NCI-H2196 treated with DMSO at 0.1 percent for 48 hours (cell line): ENCODE measurements around the gene CDK16.
A peak's percentile ranks its signal among the peaks of the same experiment; 100 is the strongest.

Experiments used
- DNase-seq: peaks from one replicate; lab custom pipeline; 2025; ENCODE audit not compliant: unreplicated experiment; lab: John Stamatoyannopoulos, UW

Gene CDK16

GRCh38 chrX:47226531-47227333 is 8.3 kb downstream of the CDK16 start:
- no peak for DNase-seq

GRCh38 chrX:47227334-47227583 is 8.8 kb downstream of the CDK16 start:
- DNase-seq = no peak

DNA sequence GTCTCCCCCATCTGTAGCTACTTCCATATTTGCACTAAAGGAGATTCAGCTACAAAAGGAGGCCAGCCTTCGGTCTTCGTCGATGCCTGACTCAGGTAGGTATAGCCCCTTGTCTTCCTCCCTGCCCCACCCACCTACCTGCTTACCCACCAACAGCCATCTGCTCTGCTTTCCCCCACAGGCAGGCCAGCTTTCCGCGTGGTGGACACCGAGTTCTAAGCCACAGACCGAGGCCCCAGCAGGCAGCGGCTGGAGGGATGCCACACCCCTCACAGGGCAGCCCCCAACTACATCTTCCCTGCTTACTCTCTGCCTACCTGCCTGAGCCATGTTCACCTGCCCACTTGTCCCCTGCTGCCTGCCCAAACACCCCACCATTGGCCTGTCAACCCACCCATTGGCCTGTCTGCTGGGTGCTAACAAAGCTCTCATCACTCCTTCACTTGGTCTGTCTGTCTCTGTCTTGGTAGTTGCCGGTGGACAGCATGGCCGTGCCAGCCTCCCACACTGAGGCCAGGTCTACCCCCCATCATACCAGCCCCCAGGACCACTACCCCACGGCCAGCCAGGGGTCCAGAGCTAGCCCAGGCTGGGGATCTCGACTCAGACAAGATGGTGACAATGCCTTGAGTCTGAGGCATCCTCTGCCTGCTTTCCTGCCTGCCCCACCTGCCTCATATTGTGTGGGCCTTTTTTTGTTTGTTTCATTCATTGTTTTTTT is 10.2 kb downstream of the CDK16 start:
- DNase-seq = no peak

DNA sequence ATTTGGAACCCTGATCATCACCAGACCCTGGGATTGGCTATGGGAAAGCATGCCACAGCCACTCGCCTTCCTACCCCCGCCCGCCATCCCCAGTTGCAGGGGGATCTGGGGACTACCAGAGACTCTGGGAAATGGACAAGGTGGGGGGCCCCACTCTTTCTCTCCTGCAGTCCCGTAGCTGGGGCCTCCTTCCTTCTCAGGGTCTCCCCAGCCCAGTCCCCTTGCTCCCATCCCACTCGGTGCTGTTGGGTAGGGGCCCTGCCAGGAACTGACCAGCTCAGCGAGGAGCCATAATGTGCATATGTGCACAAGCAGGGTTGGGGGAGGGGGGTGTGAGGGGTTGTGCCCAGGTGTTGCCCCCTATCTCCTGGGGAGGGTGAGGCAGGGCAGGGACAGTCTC is 10.9 kb downstream of the CDK16 start:
- no peak for DNase-seq

DNA sequence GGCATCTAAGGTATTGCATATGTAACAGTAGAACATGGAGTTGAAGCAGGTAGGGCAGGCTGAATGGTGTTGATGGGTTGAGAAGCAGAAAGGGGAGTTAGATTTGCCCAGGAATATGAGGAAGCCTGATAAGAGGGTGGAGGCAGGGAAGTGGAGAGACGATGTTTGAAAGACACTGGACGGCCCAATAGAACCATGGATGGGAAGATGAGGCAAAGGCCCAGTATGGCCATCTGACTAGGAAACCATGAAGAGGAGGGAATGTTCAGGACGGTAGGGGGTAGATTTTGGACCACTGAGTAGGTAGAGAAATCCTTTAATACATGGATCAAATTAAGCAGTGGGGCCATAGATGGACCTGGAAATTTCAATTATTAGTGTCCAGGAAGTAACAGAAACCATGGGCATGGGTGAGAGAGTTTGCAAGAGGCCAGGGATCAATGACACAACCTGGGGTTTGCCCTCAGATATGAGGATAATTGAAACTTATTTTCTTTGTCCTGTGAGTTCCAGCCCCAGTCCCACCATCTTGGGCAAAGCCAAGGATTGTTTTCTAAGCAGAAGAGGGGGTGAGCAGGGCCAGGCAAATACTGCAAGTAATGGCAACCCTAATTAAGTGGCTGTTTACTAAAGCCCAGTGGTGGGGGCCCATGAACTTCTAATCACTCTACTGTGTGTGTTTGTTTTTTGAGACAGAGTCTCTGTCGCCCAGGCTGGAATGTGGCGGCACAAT is 11.8 kb downstream of the CDK16 start:
- DNase-seq = no peak

GRCh38 chrX:47231167-47231566 is 12.7 kb downstream of the CDK16 start:
- DNase-seq = no peak

GRCh38 chrX:47232197-47232802 is 13.8 kb downstream of the CDK16 start:
- DNase-seq = no peak

DNA sequence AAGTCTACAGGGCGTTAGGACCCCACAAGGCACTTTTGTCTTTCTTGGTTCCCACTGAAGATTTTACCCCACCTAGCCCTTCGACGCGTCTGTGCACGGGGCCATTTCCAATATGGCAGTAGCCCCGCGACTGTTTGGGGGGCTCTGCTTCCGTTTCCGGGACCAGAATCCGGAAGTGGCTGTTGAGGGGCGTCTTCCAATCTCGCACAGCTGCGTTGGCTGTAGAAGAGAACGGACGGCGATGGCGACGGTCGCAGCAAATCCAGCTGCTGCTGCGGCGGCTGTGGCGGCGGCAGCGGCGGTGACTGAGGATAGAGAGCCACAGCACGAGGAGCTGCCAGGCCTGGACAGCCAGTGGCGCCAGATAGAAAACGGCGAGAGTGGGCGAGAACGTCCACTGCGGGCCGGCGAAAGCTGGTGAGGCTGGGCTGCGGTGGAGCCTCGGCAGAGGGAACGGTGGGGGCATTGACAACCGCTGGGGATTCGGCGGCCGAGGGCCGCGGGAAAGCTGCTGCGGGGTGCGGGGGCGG is 14.4 kb downstream of the CDK16 start, which contains the start of gene USP11:
Gene USP11, plus strand, starts transcription at position 207 of the 530 bp plus-strand sequence. Its CDS starts 35 bp downstream, at position 242.
- no peak for DNase-seq

DNA sequence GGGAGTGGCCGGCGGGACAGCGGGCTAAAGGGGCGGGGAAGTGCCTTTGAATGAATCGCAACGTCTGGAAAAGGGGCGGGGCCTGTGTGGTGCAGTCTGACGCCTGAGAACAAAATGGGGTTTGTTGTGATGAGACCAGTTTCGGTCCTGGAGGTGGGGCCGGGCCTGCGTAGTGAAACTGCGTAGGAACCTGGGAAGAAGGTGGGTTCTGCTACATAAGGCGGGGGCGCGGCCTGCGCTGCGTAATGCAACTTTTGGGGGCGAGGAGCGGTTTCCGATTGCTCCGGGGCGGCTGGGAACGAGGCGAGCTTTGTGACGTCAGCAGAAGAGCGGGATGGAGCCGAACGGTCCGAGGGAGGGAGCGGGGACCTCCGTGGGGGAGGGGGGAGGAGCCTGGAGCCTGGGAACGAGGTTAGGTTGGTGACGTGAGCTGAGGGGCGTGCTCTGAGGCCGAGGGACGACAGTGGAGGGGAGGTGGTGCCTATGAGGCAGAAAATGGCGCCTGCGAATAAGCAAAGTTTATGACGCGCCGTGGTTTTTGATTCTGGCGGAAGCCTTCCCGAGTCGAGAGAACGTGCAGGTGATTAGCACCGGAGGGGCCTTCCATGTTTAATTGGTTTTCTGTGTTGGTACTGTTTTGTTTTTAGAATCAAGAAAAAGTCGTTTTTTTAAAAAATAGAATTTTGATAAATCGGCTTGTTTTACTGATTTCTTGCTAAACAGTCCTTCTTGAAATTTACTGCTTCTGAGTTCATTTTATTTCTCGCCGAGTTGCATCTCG is 15.0 kb downstream of the CDK16 start:
- DNase-seq = peak; percentile 98

DNA sequence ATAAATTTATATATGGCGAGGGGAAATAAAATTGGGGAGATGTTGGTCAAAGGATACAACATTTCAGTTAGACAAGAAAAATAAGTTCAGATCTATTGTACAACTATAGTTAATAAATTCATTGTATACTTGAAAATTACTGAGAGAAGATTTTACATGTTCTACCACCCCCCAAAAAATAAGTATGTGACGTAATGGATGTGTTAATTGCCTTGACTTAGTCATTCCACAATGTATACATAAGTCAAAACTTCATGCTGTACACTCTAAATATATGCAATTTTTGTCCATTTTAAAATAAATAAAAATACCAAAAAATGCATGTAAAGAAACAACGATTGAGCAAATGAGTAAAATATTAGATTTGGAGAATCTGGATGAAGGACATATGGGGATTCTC is 16.1 kb downstream of the CDK16 start:
- DNase-seq = no peak

GRCh38 chrX:47235691-47236103 is 17.2 kb downstream of the CDK16 start:
- no peak for DNase-seq

- no peak for DNase-seq
Measured at GRCh38 chrX:47239199-47239598, 20.7 kb downstream of the CDK16 start.

- no peak for DNase-seq
Measured at GRCh38 chrX:47239898-47240545, 21.5 kb downstream of the CDK16 start.

- no peak for DNase-seq
Measured at GRCh38 chrX:47240619-47241018, 22.1 kb downstream of the CDK16 start.

GRCh38 chrX:47241201-47242011 is 22.9 kb downstream of the CDK16 start:
- no peak for DNase-seq

DNA sequence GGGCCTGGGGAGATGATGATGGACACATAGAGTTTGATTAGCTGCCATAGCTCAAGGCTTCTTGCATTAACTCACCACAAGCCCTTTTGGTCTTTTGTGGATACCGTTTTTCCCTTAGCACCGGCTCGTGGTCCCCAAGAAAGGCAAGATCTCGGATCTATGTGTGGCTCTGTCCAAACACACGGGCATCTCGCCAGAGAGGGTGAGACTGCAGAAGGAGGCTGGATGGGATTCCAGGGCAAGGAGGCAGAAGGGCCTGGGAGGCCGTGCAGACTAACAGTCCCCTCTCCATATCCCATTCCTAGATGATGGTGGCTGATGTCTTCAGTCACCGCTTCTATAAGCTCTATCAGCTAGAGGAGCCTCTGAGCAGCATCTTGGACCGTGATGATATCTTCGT is 23.8 kb downstream of the CDK16 start:
- DNase-seq = no peak

DNA sequence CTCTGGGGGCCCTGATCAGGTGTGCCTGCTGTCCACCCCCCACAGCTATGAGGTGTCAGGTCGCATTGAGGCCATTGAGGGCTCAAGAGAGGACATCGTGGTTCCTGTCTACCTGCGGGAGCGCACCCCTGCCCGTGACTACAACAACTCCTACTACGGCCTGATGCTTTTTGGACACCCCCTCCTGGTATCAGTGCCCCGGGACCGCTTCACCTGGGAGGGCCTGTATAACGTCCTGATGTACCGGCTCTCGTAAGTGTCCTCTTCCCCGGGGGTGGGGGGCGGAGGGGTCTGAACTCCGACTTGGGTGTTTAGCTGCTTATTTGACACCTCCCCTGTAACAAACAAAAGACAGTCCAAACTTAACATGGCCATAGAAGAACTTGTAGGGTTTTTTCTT is 24.9 kb downstream of the CDK16 start:
- no peak for DNase-seq

GRCh38 chrX:47244676-47245075 is 26.2 kb downstream of the CDK16 start:
- no peak for DNase-seq

GRCh38 chrX:47245156-47245555 is 26.7 kb downstream of the CDK16 start:
- DNase-seq = no peak
